ENCODE results near the gene LHX4. TPM values are rescaled to one million over a fixed set of nuclear protein-coding genes. Genes with fewer than 3 reads are reported as not detected.
A peak's percentile ranks its signal among the peaks of the same experiment; 100 is the strongest.

LHX4 gene
- total RNA-seq, 1 donor from 2014 or later = not detected

- no peak overlapping the region for H3K4me3 ChIP-seq (ENCODE audit: low read depth, low read length)
- DNase-seq (ENCODE audit: low read depth) = no peak
- TF ChIP-seq CTCF (conservative IDR thresholded peaks at IDR 0.05; ENCODE audit: low read depth, low read length) = no peak
Measured at GRCh38 chr1:180224902-180225301, 5.2 kb upstream of the LHX4 start.

- DNase-seq (ENCODE audit: low read depth) = no peak
- no peak for TF ChIP-seq CTCF (conservative IDR thresholded peaks at IDR 0.05; ENCODE audit: low read depth, low read length)
- no peak overlapping the region for H3K4me3 ChIP-seq (ENCODE audit: low read depth, low read length)
Measured at GRCh38 chr1:180225403-180225802, 4.7 kb upstream of the LHX4 start.

- DNase-seq (ENCODE audit: low read depth) = no peak
- TF ChIP-seq CTCF (conservative IDR thresholded peaks at IDR 0.05; ENCODE audit: low read depth, low read length) = no peak
- H3K4me3 ChIP-seq (ENCODE audit: low read depth, low read length) = no peak overlapping the region
Measured at GRCh38 chr1:180227861-180228647, 2.0 kb upstream of the LHX4 start.

- no peak for TF ChIP-seq CTCF (conservative IDR thresholded peaks at IDR 0.05; ENCODE audit: low read depth, low read length)
- no peak for DNase-seq (ENCODE audit: low read depth)
- H3K4me3 ChIP-seq (ENCODE audit: low read depth, low read length) = peak overlapping the region; percentile 56
Measured at GRCh38 chr1:180228648-180229482, 1.2 kb upstream of the LHX4 start.

GRCh38 chr1:180230416-180230790 is 339 bp downstream of the LHX4 start:
- H3K4me3 ChIP-seq (ENCODE audit: low read depth, low read length) = peak overlapping the region; percentile 56
- TF ChIP-seq CTCF (conservative IDR thresholded peaks at IDR 0.05; ENCODE audit: low read depth, low read length) = no peak
- no peak for DNase-seq (ENCODE audit: low read depth)

GRCh38 chr1:180230791-180231505 is 884 bp downstream of the LHX4 start:
- H3K4me3 ChIP-seq (ENCODE audit: low read depth, low read length) = peak overlapping the region; percentile 56
- no peak for TF ChIP-seq CTCF (conservative IDR thresholded peaks at IDR 0.05; ENCODE audit: low read depth, low read length)
- DNase-seq (ENCODE audit: low read depth) = no peak
